CD4-positive, alpha-beta T cell treated with Interferon alpha-2 for 1 hour (primary cell): ENCODE measurements around the gene VASN.
"Not testable (repeated sequence)": the region's sequence is repeated elsewhere in the genome, so short reads cannot be mapped to it uniquely, and the experiment has no call there.

ENCODE experiments used
- DNase-seq, 2 donors: peaks; one replicate each; pipeline ENCODE4 v3.0.0-alpha.2; 2020 to 2022

The VASN gene

GRCh38 chr16:4371357-4372000 is at the start of gene VASN:
Gene VASN (plus strand): TSS chr16:4371848. CDS start chr16:4380878, 9,030 bp downstream.
- DNase-seq: peak; percentile 67 to 76

- no peak for DNase-seq
These were observed 49.3 kb upstream of the VASN start for GRCh38 chr16:4322121-4323052.

DNA sequence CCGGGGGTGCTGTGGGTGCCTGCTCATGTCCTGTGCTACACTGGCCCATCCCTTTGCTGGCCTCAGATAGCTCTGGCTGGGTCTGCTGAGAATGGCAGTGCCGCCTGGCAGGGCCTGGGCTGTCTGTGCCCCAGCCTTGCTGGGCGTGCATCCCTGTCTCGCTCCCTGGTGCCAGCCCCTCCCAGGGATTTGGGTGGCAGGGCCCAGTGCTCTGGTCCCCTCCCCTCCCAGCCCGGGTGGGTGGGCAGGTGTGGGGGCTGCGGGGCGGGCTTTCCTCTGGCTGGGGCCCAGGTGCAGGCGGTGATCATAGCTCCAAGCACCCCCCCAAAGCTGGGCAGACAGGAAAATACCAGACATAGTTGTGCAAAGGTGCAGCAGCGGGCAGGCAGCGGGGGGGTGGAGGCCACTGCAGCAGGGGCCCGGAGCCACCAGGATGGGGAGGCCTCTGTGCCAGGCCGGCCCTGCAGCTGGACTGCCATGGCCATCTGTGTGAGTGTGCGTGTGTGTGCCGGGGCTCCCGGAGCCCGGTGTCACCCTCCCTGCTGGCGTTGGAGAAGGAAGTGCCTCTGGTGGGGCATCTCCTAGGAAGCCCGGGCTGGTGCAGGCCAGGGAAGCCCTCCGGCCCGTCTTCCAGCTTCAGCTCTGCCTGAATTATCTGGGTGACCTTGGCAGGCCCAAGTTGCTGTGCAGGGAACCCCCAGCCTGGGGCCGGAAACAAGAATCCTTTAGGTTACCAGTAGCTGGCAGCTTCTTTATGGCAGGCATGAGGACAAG is 48.4 kb upstream of the VASN start:
- DNase-seq: no peak

DNA sequence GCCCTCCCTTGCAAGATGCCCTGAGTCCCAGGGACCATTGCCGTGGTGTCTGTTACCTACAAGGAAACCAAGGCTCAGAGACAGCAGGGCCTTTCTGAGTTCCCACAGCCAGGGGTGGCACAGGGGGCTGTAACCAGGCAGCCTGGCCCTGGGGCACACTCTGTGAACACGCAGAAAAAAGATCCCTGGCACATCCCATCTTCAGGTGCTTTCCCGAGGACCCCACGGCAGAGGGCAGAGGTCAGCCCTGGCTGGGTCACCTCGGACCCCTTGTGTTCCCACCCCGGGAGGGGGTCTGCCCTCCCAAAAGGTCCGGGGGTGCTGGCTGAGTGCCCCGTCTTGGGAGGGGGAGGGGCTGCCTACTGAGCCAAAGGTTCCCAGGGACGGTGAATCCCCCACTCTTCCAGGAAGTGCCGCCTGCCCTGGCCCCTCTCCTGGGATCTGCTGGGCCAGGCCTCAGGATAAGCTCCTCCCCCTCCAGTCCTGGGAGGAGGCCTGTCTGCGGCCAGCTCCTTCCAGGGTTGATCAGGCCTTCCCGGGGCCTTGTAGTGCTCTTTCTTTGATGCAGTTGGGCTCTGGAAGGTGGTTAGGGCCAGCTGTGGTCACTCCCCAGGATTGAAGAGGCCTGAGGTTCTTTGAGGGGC is 47.7 kb upstream of the VASN start:
- DNase-seq: no peak

GRCh38 chr16:4324492-4325252 is 47.0 kb upstream of the VASN start:
- no peak for DNase-seq

DNA sequence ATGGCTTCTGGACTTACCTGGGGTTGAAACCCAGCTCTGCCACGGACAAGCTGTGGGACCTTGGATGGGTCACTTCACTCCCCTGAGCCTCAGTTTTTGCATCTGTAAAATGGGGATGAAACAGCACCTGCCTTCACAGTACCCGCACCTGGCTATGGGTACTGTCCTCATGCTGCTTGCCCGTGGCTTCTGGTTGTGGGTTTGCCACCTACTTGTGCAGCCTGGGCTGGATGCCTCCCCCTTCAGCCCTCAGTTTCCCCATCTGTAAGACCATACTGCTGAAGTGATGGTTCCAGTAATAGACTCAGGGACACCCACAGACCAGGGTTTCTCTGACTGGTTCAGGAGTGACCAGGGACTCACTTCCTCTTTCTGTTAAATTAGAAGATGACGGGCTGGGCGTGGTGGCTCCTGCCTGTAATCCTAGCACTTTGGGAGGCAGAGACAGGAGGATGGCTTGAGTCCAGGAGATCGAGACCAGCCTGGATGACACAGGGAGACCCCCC is 46.3 kb upstream of the VASN start:
- DNase-seq: peak; percentile 12 to 52

DNA sequence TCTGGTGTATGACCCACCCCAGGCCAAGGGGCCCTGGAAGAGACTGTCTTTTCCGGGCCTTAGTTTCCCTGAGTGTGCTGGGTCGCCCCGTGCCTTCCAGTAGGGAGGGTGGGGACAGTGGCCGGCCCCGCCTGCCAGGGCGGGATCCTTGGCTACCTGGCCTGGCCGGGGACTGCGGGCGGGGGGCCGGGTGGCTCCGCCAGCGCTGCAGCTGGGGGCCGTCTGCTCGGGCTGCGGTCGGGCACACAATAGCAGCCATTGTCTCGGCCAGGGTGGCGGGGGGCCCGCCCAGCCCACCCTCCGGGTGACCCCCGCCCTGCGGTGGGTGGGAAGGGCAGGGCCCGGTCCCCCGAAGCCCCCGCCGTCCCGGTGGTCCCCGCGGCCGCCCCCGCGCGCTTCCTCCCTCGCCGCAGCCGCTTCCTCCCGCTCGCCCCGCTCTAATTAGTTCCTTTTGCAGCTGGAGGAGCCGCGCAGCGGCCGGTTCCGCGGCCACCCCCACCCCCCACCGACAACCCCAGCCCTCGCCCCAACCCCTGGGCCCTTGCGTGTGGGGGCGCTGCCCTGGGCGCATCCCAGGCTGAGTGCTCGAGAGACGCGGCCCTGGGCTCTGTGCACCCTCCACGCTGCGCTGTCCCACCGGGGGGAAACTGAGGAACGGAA is 44.1 kb upstream of the VASN start:
- peak in 1 of 2 donors; percentile 10 for DNase-seq

- peak; percentile 57 to 60 for DNase-seq
These were observed 43.4 kb upstream of the VASN start for GRCh38 chr16:4328046-4328781.

DNA sequence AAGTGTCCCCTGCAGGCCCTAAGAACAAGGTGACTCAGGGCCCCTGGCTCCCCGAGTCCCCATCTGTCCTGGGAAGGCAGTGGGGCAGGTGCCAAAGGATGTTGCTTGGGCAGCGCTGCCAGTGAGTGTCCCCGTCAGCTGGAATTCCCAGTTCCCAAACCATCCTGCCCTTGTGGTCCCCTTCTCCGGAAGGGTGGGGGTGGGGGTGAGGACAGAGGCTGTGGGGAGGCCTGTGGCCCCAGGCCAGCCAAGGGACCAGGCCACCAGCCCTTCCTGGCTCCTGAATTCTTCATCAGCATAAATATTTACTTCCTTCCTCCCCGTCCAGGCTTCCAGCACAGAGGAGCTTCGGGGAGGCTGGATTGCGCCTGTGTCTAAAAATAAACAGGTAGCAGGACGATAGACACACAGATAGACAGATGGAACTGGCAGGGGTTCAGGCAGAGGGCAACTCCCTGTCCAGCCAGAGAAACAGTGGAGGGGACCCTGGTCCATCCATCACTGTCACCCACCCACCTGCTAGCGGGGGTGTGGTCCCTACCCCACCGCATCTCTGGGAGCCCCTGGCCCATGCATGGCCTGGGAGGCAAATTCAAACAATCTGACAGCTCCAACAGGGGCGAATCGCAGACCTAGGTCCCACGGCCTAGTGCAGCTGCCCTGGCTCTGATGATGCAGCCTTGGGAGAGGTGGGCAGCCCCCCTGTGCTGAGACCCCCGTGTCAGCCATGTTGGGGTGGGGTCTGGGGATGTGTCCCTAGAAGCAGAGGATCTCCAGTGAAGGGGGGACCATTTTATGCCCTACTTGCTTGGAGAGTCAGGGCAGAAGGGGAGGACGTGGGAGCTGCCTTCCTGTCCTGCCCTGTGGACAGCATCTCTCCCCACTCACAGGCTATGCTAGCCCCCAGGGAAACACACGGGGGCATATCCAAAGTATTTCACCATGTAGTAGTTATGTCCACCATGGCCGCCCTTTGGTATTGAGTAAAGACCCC is 42.6 kb upstream of the VASN start:
- DNase-seq: no peak

DNA sequence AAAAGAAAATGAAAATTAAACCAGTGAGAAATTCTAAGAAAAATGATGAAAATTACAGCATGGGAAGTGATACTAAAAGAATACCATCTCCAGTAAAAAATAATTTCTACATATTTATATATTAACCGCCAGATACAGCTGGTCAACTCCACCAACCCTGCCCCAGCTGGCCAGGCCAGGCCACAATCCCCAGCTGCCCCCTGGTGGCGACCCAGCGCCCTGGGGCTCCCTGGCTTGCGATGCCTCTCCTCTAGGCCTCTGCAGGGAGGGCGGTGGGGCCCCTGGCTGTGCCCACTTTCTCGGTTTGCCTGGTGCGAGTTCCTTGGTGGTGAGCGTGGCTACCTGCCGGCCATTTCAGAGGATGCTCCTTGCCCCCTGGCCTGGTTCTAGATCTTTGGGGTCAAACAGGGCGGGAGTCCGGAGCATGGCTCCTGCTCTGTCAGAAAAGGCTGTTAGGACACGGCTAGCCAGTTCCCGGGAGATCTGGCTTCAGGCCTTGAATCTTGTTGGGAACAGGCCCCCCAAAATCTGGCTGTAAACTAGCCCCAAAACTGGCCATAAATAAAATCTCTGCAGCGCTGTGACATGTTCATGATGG is 41.3 kb upstream of the VASN start:
- DNase-seq: peak; percentile 66 to 77

GRCh38 chr16:4332083-4332482 is 39.6 kb upstream of the VASN start:
- no peak for DNase-seq

GRCh38 chr16:4332623-4333307 is 38.9 kb upstream of the VASN start:
- no peak for DNase-seq

DNA sequence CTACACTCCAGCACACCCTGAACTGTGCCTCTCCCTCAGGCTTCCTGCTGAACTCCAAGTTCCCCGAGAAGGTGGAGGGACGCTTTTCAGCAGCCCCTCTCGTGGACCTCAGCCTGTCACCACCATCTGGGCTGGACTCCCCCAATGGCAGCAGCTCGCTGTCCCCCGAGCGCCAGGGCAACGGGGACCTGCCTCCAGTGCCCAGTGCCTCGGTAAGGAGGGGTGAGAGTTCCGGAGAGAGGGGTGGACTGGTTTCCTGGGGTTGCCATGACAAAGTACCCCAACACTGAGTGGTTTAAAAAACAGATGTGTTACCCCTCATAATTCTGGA is 38.4 kb upstream of the VASN start:
- no peak for DNase-seq

DNA sequence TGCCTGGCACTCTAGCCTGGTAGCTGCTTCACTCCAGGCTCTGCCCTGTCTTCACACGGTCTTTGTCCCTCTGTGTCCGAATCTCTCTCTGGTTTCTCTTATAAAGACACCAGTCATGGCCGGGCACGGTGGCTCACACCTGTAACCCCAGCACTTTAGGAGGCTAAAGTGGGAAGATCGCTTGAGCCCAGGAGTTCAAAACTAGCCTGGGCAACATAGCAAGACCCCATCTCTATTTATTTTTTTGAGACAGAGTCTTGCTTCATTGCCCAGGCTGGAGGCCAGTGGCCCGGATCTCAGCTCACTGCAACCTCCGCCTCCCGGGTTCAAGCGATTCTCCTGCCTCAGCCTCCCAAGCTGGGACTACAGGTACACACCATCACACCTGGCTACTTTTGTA is 37.9 kb upstream of the VASN start:
- DNase-seq: not testable (repeated sequence)

GRCh38 chr16:4334724-4335495 is 36.7 kb upstream of the VASN start:
- DNase-seq: no peak

- DNase-seq: no peak
These were observed 34.7 kb upstream of the VASN start for GRCh38 chr16:4336701-4337539.
